Hematopoietic multipotent progenitor cell (in vitro differentiated cells): ENCODE data around the gene NDST3. TPM values are rescaled to one million over a fixed set of nuclear protein-coding genes. Genes with fewer than 3 reads are reported as not detected.
"Not testable (repeated sequence)": the region's sequence is repeated elsewhere in the genome, so short reads cannot be mapped to it uniquely, and the experiment has no call there.

Experiments used
- DNase-seq, 3 donors: peaks; one replicate each; pipeline ENCODE4 v3.0.0-alpha.2; 2011 to 2015; ENCODE audit warnings: low read depth in 2 of 3, low spot score in 2 of 3
- small RNA-seq: library from RNA; depleted of rRNA; stranded (forward); fragments of <200 nt; gene quantifications from one replicate; pipeline ENCODE3, GENCODE V24; 2012
- total RNA-seq: library from RNA; depleted of rRNA; stranded (reverse); fragments of >200 nt; gene quantifications from one replicate; pipeline ENCODE4 v1.2.3, GENCODE V29; 2012

The NDST3 gene
- total RNA-seq, 1 donor = 0.27 TPM

- no peak for DNase-seq
Measured at GRCh38 chr4:118290951-118291350, 256.7 kb downstream of the NDST3 start.

- no peak for DNase-seq
Measured at GRCh38 chr4:118296729-118297128, 262.4 kb downstream of the NDST3 start.

- not testable (repeated sequence) for DNase-seq
Measured at GRCh38 chr4:118299619-118300018, 265.3 kb downstream of the NDST3 start.

- no peak for DNase-seq
Measured at GRCh38 chr4:118307643-118308042, 273.4 kb downstream of the NDST3 start.

Small RNA genes lying within 50 kb of the gene (small RNA-seq; reads per million reads assigned to genes)
- gene SNORA24 = not detected
